GM19372 (cell line): ENCODE data around the gene SUSD4.

ENCODE experiments used
- ATAC-seq: cut with Tn5 transposase; IDR thresholded peaks from one replicate; pipeline ENCODE4 v1.9.1; 2021; ENCODE audit warnings: mild to moderate bottlenecking, low read depth, moderate library complexity; ENCODE audit not compliant: unreplicated experiment

The SUSD4 gene

DNA sequence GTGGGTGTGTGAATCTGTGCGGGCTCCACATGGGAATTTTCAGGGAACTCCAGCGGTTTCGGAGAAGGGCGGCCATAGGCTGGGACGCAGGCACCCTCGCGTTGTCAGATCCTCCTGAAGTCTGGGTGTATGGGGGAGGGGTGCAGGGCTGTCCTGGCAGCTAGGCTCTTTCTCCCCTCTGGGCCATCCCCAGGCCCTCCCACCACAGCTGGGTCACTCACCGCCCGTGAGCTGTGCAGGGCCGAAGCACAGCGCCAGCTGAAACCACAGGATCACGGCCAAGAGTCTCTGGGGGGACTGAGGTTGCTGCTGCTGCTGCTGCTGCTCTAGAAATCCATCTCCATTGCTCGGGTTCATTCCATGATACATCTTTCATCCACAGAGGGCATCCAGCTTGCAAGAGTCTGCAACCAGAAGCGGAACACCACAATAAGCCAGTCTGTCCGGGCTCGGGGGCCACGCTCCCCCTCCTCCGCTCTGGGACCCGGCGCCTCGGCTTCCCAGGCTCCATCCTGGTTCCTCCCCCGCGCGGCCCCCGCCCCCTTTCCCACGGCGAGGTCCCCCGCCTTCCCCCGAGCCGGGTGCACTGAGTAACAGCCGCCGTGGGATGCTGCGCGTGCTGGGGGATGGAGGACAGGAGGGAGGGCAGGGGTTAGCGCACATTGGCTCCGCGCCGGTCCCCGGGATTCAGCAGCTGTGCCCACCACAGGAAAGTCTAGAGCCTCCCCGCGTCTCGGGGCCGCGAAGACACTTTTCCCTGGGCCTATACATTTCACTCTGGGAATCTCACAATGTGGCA is 720 bp downstream of the SUSD4 start:
- no peak for ATAC-seq

DNA sequence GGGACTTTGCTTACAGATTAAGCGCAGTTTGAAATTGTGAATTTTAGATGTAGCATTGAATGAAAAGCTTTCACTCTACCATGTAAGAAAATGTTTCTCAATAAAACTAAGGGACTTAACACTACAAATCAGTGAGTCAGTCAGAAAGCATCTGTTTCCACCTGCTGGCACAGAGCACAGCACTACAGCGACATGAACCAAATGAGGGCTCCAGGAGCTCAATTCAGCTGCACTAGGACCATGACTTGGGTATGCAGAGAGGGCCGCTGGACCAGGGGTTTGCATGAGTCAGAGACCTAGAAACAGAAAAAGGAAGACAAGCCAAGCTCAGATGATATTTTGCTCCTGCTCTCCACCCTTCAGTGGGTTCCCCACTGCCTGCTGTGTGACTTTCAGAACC is 5.2 kb downstream of the SUSD4 start:
- no peak for ATAC-seq

DNA sequence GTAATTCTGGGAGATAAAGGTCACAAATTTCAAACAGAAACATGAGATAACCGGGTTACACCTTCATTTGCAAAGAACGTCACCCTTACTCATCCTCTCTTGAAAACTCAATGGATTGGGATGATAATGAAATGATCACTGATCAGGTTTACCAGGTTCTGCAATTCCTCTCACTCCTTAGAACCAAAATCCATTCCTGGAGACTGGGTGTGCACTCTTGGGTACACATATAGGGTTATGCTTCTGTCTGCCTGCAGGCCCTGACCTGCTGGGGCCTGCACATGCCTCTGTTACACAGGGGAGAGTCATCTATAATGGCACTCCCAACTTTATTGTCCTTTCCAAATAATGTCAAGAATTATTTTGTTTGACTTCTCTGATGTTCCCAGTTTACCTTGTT is 8.3 kb downstream of the SUSD4 start:
- no peak for ATAC-seq

DNA sequence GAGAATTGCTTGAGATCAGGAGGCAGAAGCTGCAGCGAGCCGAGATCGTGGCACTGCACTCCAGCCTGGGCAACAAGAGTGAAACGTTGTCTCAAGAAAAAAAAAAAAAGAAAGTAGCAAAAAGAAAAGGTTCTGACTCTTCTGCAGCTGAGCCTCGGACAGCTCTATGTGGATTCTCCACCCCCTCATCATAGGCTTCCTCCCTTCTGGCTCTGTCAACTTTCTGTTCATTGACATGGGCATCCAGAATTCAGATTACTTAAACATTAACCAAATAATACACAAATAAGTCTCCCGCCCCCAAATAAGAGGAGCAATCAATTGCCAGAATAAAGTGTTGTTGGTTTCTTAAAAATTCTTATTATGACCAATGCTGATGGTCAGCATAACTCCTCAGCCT is 10.0 kb downstream of the SUSD4 start:
- ATAC-seq, result no peak

DNA sequence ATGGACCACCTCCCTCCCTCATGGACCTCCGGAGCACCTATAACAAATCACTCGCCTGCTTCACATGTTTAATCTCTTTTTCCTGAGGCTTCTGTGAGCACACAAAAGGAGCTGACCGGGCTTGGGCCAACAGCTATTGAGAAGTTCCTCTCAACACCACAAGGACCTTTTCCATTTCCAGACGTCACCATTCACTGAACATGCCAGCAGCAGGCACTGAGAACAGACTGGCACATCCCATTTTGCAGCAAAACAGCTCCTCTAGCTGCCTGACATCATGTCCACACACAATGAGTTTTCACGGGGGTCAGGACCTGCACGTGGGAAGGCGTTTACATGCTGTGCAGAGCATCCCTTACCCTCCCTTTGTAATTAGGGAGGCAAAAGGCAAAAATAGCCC is 11.0 kb downstream of the SUSD4 start:
- ATAC-seq, result no peak

DNA sequence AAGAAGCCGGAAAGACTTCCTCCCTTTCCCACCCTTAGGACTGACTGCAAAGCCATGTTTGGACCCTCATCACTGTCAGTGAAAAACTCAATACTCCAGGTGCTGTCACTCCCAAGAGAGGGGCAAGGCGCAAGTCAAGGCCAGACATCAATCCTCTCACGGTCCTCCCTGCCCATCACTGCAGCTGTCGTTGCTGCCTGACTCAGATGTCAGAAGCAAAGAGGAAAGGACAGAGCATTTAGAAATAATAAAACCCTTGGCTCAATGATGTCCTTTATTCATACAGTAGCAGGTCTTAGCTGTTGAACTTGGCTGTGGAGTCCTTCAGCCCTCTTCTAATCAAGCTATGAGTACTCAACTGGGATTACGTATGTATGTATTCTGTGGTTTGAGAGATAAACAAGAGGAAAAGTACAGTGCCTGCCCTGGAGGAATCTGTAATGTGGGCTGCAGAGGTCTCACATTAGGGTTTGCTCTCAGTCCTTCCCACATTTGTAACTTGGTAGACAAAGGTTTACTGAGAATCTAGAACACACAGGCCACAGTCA is 13.5 kb downstream of the SUSD4 start:
- no peak for ATAC-seq

DNA sequence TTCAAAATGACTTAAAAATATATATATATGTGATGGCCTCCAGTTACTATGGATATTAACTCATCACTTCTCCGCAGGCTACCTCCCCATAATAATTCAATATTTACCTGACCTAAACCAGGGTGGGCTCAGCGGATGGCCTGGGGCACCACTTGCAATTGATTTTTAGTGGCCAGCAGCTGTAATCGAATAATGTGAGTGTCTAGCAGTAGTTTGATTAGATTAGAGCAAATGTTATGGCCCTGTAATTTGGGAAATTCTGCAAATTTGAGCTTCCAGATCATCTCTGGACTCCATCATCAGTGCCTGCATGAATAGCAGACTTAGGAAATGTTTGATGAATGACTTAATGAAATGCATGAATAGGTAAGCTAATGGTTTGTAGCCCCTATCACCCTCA is 14.7 kb downstream of the SUSD4 start:
- ATAC-seq, result no peak

DNA sequence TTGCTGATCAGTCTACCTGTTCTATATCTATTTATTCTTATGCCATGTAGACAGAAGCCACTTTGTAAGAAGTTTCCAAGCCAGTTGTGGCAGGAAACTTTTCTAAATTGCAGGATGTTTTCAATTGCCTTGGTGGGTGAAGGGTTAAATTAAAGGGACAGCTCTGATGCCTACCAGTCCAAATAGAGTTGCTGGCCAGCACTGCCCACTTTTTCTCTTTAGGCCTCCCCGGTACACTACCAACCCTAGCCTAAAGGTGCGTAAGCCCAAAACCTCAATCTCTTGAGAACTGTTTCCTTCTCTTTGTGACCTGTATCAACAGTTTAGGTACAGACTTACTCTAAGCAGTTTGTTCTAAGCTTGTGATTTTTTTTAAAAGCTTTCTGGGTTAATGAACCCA is 15.5 kb downstream of the SUSD4 start:
- ATAC-seq, result no peak

DNA sequence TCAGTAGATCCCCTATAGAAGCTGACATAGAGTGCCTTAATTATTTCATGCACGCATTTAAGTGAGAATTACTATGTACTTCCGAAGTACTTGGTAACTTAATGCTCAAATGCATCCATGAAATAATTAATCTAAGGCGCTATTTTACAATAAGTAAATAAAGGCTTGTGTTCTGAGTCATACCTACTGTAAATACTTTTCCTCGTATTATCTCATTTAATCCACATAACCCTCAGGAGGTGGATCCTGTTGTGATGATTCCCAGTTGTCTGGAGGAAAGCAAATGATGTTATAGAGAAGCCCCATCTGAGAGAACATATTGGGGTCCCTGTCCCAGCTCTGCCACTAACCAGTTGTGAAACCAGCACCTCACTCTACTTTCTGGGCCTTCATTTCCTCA is 16.4 kb downstream of the SUSD4 start:
- no peak for ATAC-seq

DNA sequence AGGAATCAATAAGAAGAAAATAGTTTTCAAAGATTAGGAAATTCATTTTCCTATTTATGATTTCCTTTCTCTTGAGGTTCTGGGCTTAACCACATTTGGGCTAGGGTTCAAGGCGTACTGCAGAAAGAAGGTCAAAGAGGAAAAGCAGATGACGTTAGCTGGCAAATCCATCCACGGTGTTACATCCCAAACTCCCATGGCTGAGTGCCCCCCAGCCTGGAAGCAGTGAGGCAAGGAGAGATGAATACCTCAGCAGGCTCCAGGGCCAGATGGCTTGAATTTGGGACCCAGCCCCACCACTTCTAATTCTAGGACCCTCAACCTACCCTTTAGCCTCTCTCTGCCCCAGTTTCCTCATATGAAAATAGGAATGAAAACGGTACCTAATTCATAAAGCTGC is 17.7 kb downstream of the SUSD4 start:
- no peak for ATAC-seq

DNA sequence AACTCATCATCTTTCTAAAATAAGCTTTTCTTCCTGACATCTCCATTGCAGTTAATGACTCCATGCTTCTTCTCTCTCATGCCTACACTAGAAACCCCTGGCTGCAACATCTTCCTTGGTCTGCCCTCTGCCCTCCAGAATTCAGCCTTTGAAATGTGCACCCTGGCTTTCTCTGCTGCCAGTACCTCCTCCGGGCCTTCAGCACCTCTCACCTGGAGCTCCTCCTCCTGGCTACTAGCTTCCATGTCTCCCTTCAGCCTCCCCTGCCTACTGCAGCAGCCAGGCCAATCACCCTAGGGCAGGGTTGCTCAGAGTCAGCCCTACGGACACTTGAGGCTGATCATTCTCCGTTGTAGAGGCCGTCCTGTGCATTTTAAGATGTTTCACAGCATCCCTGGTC is 18.3 kb downstream of the SUSD4 start:
- ATAC-seq, result no peak

DNA sequence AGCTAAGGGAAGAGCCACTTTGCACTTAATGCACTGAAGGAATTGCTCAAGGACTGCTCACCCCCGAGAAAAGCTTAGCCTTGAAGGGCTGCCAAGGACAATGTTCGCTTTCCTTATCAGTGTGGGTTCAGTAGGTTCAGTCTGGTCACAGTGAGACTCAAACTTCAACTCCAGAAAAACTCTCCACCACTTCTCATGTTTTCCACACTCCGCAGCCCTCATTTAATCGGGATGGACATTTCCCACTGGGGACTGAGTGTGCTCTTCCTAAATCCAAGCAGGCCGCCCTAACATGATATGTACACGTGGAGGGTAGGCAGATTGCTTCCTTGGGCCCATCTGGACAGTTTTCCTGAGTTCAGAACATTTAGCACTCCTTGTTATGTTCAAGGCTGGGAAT is 19.5 kb downstream of the SUSD4 start:
- ATAC-seq, result no peak

DNA sequence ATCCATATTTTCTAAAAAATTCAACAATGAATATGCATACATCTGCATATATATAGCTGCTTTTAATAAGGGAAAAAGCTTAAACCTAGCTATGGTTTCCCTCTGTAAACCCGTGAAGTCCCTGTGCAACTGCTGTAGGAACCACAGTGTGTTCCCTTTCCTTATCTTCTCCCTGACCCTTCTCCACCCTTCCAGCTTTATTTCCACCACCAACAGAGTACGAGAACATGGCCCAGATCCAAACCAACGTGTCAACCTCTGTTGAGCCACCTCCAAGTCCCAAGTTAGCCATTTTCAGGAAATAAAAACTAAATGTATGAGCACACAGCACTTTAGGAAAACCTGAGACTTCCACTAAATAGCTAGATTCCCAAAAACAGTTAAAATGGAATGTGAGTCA is 20.3 kb downstream of the SUSD4 start:
- no peak for ATAC-seq

DNA sequence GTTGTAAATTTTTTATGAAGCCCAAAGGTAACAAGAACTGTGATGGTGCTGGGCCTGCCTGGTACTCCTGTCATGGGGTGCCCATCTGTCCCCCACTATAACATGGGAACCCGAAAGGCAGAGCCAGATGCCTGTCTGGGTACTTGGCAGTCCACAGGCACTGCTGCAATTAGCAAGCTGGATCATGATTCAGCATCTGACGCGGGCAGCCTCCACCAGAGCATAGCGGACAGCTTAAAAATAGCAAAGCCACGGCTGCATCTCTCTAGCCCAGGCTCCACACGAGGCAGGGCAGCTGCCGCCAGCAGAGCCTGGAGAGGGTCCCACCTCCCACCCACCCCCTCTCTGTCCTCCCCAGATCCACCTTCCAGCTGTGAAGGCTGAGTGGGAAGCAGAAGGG is 22.9 kb downstream of the SUSD4 start:
- no peak for ATAC-seq

DNA sequence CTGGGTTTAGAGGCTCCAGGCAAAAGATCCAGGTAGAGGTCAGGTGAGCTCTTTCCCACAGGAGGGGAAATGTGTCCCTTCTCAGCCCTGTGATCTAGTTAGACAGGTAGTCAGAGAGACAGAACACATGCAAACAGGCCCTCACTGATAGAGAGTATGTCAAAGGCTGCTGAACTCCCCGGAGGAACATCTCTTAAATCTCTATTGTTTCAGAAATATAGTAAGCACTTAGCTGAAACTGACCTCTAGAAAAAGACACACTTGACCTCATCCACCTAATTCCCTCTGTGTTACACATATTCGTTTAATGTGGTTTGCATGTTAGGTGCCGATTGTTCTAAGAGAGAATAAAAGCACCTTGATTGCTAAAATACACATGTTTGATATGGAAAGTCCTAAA is 23.3 kb downstream of the SUSD4 start:
- ATAC-seq, result no peak

DNA sequence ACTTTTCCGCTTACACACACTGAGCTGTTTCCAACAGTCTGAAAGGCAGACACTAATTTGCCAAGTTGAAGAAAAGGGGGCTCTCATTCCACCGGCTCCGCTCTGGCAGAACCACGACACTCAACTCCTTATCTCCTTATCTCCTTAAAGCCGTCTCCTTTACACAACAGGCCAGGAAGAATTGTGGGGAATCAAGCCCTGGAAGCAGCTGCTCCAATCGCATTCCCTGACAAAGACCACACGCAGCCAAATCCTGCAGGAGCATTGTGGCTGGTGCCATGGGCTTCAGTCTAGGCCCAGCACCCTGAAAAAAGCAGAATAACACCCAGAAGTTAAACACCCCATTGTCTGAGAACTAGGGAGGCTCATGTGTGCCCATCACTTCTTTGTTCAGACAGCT is 24.1 kb downstream of the SUSD4 start:
- no peak for ATAC-seq

DNA sequence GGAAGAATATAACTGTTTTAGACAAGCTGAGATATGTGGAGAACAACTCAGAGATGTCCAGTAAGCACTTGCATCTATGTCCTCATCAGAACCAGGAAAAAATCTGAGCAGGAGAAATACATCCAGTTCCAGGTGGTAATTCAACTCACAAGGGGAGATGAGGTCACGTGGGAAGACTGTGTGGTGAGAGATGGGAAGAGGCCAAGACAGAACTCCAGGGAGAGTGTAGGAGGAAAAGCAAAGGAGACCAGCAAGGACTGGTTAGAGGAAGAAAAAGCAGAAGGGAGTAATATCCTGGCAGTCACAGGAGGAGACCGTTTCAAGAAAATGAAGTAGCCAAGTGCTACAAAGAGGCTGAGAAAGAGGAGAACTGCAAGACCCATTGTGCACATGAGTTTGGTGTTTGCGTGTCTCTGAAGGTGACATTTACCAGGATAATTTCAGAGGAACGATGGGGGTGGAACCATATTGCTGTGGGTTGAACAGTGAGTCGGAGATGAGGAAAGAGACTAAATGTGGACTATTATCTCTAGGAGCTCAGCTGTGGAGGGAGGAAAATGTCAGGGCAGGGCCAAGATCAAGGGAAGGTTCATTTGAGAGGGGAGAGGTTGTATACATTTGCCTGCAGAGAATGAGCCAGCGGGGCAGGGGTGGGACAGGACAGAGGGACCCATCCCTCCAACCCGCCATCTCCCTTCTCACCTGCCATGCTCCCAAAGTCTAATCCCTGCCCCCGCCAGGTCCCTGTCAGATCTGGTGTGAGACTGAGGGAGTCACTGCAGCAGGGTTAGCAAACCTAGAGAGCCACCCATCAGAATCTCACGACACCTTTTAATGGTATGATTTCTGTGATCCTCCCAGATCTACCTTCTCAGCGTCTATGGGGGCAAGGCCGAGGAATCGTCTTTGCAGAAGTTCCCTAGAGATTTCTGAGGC is 24.9 kb downstream of the SUSD4 start:
- no peak for ATAC-seq

DNA sequence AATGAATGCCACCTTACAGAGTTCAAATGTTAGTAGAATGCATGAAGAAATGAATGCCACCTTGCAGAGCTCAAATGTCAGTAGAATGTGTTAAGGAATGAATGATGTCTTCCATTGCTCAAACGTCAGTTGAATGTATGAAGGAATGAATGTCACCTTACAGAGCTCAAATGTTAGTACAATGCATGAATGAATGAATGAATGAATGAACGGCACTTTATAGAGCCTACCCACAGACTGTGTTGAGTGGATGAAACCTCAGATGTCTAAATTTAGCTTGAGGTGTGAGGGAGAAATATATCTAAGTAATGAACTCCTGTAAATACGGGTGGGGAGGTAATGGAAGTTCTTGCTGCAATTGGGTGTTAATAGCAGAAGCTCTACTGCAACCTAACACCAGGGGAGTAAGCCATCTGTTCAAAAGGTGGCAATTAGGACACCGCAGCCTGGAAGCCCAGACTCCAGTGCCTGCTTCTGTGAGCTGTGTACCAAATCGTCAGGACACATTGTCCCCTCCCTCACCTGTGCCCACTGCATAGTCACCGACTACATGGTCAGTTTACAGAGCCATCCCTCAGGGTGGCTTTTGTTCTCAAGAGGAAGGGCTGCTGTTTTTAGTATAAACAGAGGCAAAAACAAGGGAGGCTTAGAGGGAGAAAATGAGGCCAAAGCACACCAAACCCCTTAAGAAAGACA is 26.7 kb downstream of the SUSD4 start:
- no peak for ATAC-seq

DNA sequence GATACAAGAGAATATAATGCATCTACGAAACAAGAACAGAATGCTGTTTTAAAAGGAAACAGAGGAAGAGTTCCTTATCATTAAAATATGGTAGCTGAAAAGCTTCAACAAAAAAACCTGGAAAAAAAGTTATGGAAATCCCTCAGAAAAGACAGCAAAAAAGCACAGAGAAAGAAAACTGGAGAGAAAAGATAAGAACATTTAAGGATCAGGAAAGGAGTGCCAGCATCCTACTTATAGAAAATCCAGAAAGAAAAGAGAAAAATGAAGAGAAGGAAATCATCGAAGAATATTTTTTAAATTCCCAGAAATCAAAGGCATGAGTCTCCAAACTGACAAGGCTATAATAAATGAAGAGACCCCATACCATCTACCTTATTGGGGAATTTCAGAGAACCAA is 29.8 kb downstream of the SUSD4 start:
- ATAC-seq, result no peak

DNA sequence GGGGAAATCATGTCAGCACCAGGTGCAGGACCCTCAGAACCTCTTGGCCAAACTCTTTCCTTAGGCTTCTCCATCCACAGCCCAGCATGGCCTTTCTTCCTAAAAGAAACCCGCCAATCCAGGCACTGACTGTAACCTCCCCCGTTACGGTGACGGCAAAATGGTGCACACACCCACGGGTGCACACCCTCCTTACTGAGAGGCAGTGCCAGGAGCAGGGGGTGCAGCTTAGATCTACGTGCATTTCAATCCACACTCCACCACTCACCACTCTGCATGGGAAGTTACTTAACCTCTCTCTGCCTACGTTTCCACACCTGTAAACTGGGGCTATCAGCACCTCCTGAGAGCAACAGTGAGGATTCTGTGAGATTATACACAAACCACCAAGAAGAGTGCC is 31.0 kb downstream of the SUSD4 start:
- no peak for ATAC-seq

DNA sequence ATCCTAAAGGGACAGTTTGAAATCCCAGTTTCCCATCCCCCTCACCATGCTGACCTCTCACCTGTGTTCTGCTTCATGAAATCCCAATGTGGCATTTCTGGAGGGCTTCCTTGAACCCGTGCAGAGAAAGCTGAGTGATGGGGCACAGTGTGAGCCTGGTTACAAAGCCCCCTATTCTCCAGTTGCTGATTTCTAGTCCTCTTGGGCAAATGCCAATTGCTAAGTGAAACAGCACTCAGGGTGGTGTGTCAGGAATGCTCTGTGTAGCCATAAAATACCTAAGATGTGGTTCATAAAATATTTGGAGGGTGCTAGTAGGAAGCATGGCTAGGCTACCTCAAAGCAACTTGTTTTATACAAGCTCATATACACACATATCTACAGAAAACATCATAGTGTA is 32.0 kb downstream of the SUSD4 start:
- ATAC-seq, result no peak
